T-helper 17 cell (primary cell): ENCODE data around the gene ADD1. TPM values are rescaled to one million over a fixed set of nuclear protein-coding genes. Genes with fewer than 3 reads are reported as not detected.

Experiments used
- ATAC-seq: fragments of 150-1000 bp; cut with Tn5 transposase; 2 replicates; pipeline ENCODE4 v1.10.0; 2021; ENCODE audit warnings: mild to moderate bottlenecking, moderate library complexity
- DNase-seq, 3 donors: peaks; one replicate each; pipeline versions ENCODE4 v3.0.0 to v3.0.0-alpha.2; 2020 to 2021
- H3K9me3 ChIP-seq: one replicate; pipeline ENCODE4 v1.7.0; 2013; ENCODE audit warnings: low read length, mild to moderate bottlenecking; ENCODE audit not compliant: control insufficient read depth, poor library complexity, severe bottlenecking
- H3K27ac Mint-ChIP-seq: one replicate; pipeline ENCODE4 v1.8.0; 2022; ENCODE audit warnings: mild to moderate bottlenecking, moderate library complexity, mixed read lengths
- H3K27me3 Mint-ChIP-seq: one replicate; pipeline ENCODE4 v1.8.0; 2022; ENCODE audit warnings: mixed read lengths
- H3K36me3 Mint-ChIP-seq: one replicate; pipeline ENCODE4 v1.8.0; 2022; ENCODE audit warnings: low read depth, mixed read lengths
- H3K4me1 Mint-ChIP-seq: one replicate; pipeline ENCODE4 v1.8.0; 2022; ENCODE audit warnings: mild to moderate bottlenecking, mixed read lengths
- H3K4me3 Mint-ChIP-seq: one replicate; pipeline ENCODE4 v1.8.0; 2022; ENCODE audit warnings: mild to moderate bottlenecking, moderate library complexity, mixed read lengths
- total RNA-seq, 4 donors: library from RNA in 2 of 4; stranded (reverse) in 2 of 4; gene quantifications; one replicate each; pipeline ENCODE4 v1.2.3 and lab custom pipeline; 2022 to 2026

Gene ADD1
- total RNA-seq, 2 donors from 2014 or later = 211 to 228 TPM

DNA sequence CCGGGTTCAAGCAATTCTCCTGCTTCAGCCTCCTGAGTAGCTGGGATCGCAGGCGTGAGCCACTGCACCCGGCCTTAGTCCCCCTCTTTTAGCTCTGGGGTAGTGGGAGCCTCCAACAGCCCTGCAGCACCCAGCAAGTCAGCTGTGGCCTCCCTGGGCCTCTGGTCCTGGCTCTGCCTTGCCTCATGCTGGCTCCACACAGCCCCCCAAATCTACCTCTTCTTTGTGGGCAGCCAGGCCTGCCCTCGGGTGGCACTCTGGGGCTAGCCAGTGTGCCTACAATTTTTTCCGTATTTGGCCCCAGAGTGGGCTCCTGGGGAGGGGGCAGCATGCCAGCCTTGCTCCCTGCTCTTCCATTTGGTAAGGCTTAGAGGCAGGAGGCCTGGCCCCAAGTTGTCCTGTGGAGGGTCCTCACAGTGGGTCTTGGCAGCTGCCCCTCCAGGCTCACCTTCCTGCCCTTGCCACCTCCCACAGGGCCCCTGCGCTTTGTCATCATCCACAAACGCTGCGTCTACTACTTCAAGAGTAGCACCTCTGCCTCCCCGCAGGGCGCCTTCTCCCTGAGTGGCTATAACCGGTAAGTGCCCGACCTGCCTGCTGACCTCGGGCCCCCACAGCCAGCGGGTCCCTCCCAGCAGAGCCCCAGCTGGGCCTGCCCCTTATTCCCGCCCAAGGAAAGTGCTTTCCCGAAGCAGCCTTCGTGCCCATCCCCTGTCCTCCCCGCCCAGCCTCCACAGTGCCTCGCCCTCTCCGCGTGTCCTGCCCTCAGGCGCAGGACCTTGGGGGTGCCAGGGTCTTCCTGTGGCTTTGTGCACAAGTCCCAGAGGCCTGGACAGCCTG, 21.0 kb upstream of the ADD1 start:
- Mint-ChIP-seq H3K27ac (no peak overlapping the region), H3K4me3 (no peak overlapping the region), H3K27me3 (no peaks in the 10 kb centered on the region)

DNA sequence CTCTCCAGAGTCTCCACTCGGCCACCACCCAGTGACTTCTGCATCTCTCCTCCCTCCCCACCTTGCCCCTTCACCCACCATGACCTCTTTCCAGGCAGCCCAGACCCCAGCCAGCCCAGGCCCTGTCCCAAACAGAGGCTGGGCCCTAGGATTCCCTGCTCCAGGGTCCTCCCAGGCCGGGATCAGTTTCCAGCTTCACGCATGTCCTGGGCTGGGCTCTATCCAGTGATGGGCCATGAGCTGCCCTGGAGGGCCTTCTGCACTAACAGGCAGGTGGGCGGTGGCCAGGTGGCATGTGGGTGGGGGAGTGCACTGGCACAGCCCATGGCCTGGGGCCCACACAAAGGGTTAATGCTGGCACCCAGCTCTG, 20.4 kb upstream of the ADD1 start:
- no peak for DNase-seq
- Mint-ChIP-seq H3K27me3 (no peaks in the 10 kb centered on the region), H3K36me3 (peaks cover 19% of the 10 kb centered on the region), H3K27ac (no peak overlapping the region), H3K4me3 (no peak overlapping the region), H3K4me1 (peaks cover 18% of the 10 kb centered on the region)
- no peak for ATAC-seq
- no peaks in the 10 kb centered on the region for H3K9me3 ChIP-seq

More for the DNA sequence above, 21.0 kb upstream of the ADD1 start:
- DNase-seq = no peak
- H3K36me3 Mint-ChIP-seq = peaks cover 19% of the 10 kb centered on the region
- no peaks in the 10 kb centered on the region for H3K9me3 ChIP-seq
- peaks cover 15% of the 10 kb centered on the region for H3K4me1 Mint-ChIP-seq
- no peak for ATAC-seq

GRCh38 chr4:2823671-2824328, 19.8 kb upstream of the ADD1 start:
- peak overlapping the region; percentile 19 for H3K27ac Mint-ChIP-seq
- ATAC-seq (no peak), DNase-seq (no peak)
- peaks cover 21% of the 10 kb centered on the region for H3K36me3 Mint-ChIP-seq
- peaks cover 21% of the 10 kb centered on the region for H3K4me1 Mint-ChIP-seq
- no peak overlapping the region for H3K4me3 Mint-ChIP-seq
- H3K9me3 ChIP-seq = no peaks in the 10 kb centered on the region
- no peaks in the 10 kb centered on the region for H3K27me3 Mint-ChIP-seq

- no peaks in the 10 kb centered on the region for H3K27me3 Mint-ChIP-seq
- no peaks in the 10 kb centered on the region for H3K9me3 ChIP-seq
- H3K4me3 Mint-ChIP-seq = no peak overlapping the region
- peaks cover 22% of the 10 kb centered on the region for H3K4me1 Mint-ChIP-seq
- DNase-seq (no peak), ATAC-seq (no peak)
- peak overlapping the region; percentile 19 for H3K27ac Mint-ChIP-seq
- H3K36me3 Mint-ChIP-seq = peaks cover 22% of the 10 kb centered on the region
These were observed 19.3 kb upstream of the ADD1 start for GRCh38 chr4:2824329-2824835.

DNA sequence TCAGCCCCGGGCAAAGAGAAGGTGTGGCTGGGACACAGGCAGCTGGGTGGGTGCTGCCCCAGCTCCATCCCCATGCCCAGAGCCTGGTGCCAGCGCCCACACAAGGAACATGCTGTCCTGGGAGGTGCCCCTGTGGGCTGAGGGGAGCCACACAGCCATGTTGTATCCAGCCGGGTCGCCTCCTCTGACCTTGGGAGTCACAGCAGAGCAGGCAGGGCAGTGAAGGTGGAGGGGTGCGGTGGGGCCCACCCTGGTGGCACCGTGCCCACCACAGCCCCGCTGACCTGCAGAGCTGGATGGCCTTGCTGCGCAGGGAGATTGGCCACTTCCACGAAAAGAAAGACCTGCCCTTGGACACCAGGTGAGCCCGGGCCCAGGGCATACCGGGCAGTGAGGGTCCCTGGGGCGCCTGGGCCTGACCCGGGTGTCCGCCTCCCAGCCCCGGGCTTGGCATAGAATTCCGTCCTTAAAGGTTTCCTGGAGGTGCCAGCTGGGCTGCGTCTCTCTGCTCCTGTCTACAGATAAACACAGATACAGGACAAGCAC, 18.7 kb upstream of the ADD1 start:
- peaks cover 22% of the 10 kb centered on the region for H3K36me3 Mint-ChIP-seq
- H3K4me1 Mint-ChIP-seq = peaks cover 19% of the 10 kb centered on the region
- no peaks in the 10 kb centered on the region for H3K9me3 ChIP-seq
- ATAC-seq = no peak
- H3K4me3 Mint-ChIP-seq = no peak overlapping the region
- H3K27ac Mint-ChIP-seq = no peak overlapping the region
- DNase-seq = peak in 1 of 3 donors; percentile 9
- H3K27me3 Mint-ChIP-seq = no peaks in the 10 kb centered on the region

GRCh38 chr4:2825740-2826139, 17.9 kb upstream of the ADD1 start:
- no peak overlapping the region for H3K27ac Mint-ChIP-seq
- peaks cover 19% of the 10 kb centered on the region for H3K4me1 Mint-ChIP-seq
- H3K27me3 Mint-ChIP-seq = no peaks in the 10 kb centered on the region
- H3K4me3 Mint-ChIP-seq = no peak overlapping the region
- no peaks in the 10 kb centered on the region for H3K9me3 ChIP-seq
- peaks cover 22% of the 10 kb centered on the region for H3K36me3 Mint-ChIP-seq
- DNase-seq (peak in 1 of 3 donors; percentile 2), ATAC-seq (no peak)

- H3K4me1 Mint-ChIP-seq = peaks cover 17% of the 10 kb centered on the region
- no peak overlapping the region for H3K4me3 Mint-ChIP-seq
- no peaks in the 10 kb centered on the region for H3K27me3 Mint-ChIP-seq
- ATAC-seq = no peak
- H3K36me3 Mint-ChIP-seq = peaks cover 22% of the 10 kb centered on the region
- peak in 1 of 3 donors; percentile 3 for DNase-seq
- H3K27ac Mint-ChIP-seq = no peak overlapping the region
- H3K9me3 ChIP-seq = no peaks in the 10 kb centered on the region
These were observed 16.4 kb upstream of the ADD1 start for GRCh38 chr4:2827071-2827873.

DNA sequence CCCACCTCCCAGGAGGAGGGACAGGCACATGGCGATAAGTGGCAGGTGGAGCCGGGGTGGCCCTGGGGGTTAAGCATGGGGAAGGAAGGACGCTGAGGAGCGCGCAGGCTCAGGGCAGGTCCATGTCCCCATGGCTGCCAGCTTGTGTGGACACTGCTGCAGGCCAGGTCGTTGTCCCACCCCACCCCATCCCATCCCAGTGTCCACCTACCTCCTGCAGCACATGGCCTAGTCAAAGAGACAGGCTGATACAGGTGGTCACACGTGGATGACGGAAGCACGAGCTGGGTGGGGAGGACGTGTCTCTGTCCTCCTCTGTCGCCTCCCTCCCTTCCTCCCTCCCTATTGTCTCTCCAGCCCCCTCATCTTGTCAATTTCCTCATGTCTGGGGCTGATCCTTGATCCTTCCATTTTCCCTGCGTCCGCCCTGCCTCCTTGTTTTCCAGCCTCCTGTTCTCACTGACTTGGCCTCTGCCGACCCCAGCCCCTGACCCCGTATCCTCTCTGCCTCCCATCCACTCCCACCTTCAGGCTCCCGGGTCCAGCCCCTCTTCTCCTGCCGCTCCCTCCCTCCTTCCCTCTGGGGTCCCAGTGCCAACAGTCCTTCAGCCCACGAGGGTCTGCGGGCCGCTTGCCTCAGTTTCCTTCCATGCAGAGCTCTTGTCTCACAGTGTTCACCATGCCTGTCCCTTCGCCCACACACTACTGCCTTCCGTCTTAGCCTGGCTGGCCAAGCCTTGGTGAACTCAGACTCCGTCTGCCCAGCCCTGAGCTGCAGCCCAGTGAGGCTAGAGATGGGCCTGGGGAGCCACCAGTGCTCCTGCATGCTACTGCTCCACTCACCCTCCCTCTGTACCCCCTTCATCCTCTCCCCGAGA, 15.5 kb upstream of the ADD1 start:
- peak in 1 of 3 donors; percentile 6 for DNase-seq
- no peak for ATAC-seq
- Mint-ChIP-seq H3K27me3 (no peaks in the 10 kb centered on the region), H3K4me3 (no peak overlapping the region), H3K36me3 (peaks cover 19% of the 10 kb centered on the region), H3K4me1 (peaks cover 19% of the 10 kb centered on the region), H3K27ac (no peak overlapping the region)
- H3K9me3 ChIP-seq = no peaks in the 10 kb centered on the region

- ATAC-seq = no peak
- H3K36me3 Mint-ChIP-seq = peaks cover 19% of the 10 kb centered on the region
These were observed 14.9 kb upstream of the ADD1 start for GRCh38 chr4:2828758-2829181.

GRCh38 chr4:2829321-2829932, 14.2 kb upstream of the ADD1 start:
- Mint-ChIP-seq H3K27me3 (no peaks in the 10 kb centered on the region), H3K4me1 (peaks cover 24% of the 10 kb centered on the region), H3K4me3 (no peak overlapping the region), H3K27ac (no peak overlapping the region), H3K36me3 (peaks cover 17% of the 10 kb centered on the region)
- DNase-seq (peak in 1 of 3 donors; percentile 6), ATAC-seq (no peak)
- no peaks in the 10 kb centered on the region for H3K9me3 ChIP-seq

More at GRCh38 chr4:2828758-2829181, 14.9 kb upstream of the ADD1 start:
- peaks cover 22% of the 10 kb centered on the region for H3K4me1 Mint-ChIP-seq
- no peaks in the 10 kb centered on the region for H3K27me3 Mint-ChIP-seq
- DNase-seq = no peak
- no peak overlapping the region for H3K4me3 Mint-ChIP-seq
- H3K27ac Mint-ChIP-seq = no peak overlapping the region
- H3K9me3 ChIP-seq = no peaks in the 10 kb centered on the region

DNA sequence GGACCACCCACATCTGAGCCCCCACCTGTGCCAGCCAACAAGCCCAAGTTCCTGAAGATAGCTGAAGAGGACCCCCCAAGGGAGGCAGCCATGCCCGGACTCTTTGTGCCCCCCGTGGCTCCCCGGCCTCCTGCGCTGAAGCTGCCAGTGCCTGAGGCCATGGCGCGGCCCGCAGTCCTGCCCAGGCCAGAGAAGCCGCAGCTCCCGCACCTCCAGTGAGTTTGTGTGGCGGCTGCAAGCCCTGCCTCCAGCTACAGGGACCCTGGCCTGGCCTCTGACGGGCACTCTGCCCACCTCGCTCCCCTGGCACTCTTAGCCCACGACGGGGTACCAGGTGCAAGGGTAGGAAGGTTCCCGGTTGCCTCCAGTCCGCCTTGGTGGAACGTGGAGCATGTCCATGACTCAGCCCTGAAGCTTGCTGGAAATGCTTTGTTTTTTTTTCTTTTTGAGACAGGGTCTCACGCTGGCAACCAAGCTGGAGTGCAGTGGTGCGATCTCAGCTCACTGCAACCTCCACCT, 13.7 kb upstream of the ADD1 start:
- H3K4me1 Mint-ChIP-seq = peaks cover 29% of the 10 kb centered on the region
- no peak for ATAC-seq
- H3K27ac Mint-ChIP-seq = no peak overlapping the region
- no peak overlapping the region for H3K4me3 Mint-ChIP-seq
- no peaks in the 10 kb centered on the region for H3K9me3 ChIP-seq
- peak in 1 of 3 donors; percentile 6 for DNase-seq
- peaks cover 16% of the 10 kb centered on the region for H3K36me3 Mint-ChIP-seq
- no peaks in the 10 kb centered on the region for H3K27me3 Mint-ChIP-seq
